NB4 (cell line): ENCODE data around the gene SERPING1.

Experiments used
- DNase-seq: peaks from one replicate; pipeline ENCODE4 v3.0.0; 2010; ENCODE audit warnings: low read depth
- H3K4me3 ChIP-seq: one replicate; pipeline ENCODE4 v1.5.1; 2011; ENCODE audit warnings: mild to moderate bottlenecking, low read depth, low read length, moderate library complexity
- MYC ChIP-seq: IDR thresholded peaks from 2 replicates; pipeline ENCODE4 v1.6.1; 2011; ENCODE audit warnings: low read depth, low read length
- POLR2A ChIP-seq: IDR thresholded peaks from 2 replicates; pipeline ENCODE4 v1.6.1; 2011; ENCODE audit warnings: mild to moderate bottlenecking; ENCODE audit not compliant: insufficient read length; ENCODE audit errors: extremely low read depth
- TF ChIP-seq, protein P1 (sequence below): IDR thresholded peaks from one replicate; pipeline ENCODE4 v1.5.1; 2012; ENCODE audit warnings: low read depth, low read length
- TF ChIP-seq, protein P2 (sequence below): IDR thresholded peaks from 2 replicates; pipeline ENCODE4 v1.6.1; 2011; ENCODE audit warnings: low read depth, low read length

Gene SERPING1

GRCh38 chr11:57597461-57597915, at the start of gene SERPING1:
Gene SERPING1, plus strand, starts transcription at chr11:57597685. Its CDS starts 586 bp downstream, at chr11:57598271.
- TF ChIP-seq, protein P1, sequence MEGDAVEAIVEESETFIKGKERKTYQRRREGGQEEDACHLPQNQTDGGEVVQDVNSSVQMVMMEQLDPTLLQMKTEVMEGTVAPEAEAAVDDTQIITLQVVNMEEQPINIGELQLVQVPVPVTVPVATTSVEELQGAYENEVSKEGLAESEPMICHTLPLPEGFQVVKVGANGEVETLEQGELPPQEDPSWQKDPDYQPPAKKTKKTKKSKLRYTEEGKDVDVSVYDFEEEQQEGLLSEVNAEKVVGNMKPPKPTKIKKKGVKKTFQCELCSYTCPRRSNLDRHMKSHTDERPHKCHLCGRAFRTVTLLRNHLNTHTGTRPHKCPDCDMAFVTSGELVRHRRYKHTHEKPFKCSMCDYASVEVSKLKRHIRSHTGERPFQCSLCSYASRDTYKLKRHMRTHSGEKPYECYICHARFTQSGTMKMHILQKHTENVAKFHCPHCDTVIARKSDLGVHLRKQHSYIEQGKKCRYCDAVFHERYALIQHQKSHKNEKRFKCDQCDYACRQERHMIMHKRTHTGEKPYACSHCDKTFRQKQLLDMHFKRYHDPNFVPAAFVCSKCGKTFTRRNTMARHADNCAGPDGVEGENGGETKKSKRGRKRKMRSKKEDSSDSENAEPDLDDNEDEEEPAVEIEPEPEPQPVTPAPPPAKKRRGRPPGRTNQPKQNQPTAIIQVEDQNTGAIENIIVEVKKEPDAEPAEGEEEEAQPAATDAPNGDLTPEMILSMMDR: no peak
- TF ChIP-seq POLR2A (no peak), MYC (no peak)
- DNase-seq: no peak
- H3K4me3 ChIP-seq: no peak within 1 kb of the TSS

- DNase-seq: peak; percentile 56
- TF ChIP-seq POLR2A (no peak), MYC (no peak)
- TF ChIP-seq, protein P1: no peak
- TF ChIP-seq, protein P2, sequence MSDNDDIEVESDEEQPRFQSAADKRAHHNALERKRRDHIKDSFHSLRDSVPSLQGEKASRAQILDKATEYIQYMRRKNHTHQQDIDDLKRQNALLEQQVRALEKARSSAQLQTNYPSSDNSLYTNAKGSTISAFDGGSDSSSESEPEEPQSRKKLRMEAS: no peak
- no peak overlapping the region for H3K4me3 ChIP-seq
Measured at GRCh38 chr11:57547854-57548377, 49.6 kb upstream of the SERPING1 start.

DNA sequence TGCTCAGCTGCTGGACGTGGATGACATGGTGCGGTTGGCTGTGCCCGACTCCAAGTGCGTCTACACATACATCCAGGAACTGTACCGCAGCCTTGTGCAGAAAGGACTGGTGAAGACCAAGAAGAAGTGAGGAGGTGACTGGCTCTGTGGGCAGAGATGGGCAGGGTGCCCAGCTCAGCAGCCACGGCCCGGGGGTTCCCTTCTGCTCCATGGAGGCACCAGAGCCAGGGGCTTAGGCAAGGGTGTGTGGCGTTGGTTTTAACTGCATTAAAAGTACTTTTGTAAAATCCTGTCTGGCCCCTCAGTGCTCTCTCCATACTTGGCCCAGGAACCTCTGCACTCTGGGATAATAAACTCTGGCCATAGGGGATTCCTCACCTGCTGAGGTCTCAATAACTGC, 47.5 kb upstream of the SERPING1 start:
- DNase-seq: no peak
- TF ChIP-seq, protein P1: no peak
- TF ChIP-seq, protein P2: no peak
- TF ChIP-seq MYC: no peak
- no peak for TF ChIP-seq POLR2A
- H3K4me3 ChIP-seq: no peak overlapping the region

DNA sequence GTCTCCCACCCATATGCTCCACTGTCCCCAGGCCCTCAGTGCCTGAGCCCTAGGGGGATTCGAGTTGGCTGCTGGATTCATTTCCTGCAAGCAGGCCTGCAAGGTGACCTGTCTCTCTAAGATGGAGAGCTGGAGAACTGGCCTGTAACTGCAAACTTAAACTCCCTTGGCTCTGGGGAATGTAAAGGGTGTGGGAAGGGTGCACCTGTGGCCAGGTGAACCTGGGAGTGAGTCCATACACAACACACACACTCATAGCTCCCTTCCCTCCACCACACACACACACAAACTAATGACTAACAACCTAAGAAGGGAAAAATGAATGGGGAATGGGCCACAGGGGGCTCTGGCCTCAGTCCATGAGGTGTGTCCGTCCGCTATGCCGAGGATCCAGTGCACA, 45.5 kb upstream of the SERPING1 start:
- DNase-seq: no peak
- TF ChIP-seq, protein P1: no peak
- TF ChIP-seq, protein P2: no peak
- TF ChIP-seq POLR2A (no peak), MYC (no peak)
- no peak overlapping the region for H3K4me3 ChIP-seq

GRCh38 chr11:57552479-57552878, 45.0 kb upstream of the SERPING1 start:
- no peak for DNase-seq
- TF ChIP-seq, protein P2: no peak
- TF ChIP-seq POLR2A (no peak), MYC (no peak)
- TF ChIP-seq, protein P1: no peak
- no peak overlapping the region for H3K4me3 ChIP-seq

DNA sequence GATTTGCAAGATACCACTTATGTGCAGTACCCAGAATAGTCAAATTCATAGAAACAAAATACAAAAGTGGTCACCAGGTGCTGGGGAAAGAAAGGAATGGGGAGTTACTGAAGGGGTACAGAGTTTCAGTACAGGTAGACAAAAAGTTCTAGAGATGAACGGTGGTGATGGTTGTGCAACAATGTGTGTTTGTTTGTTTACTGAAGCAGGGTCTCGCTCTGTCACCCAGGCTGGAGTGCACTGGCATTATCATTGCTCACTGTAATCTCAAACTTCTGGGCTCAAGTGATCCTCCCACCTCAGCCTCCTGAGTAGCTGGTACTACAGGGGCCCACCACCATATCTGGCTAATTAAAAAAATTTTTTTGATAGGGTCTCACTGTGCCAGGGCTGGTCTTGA, 42.1 kb upstream of the SERPING1 start:
- TF ChIP-seq, protein P1: no peak
- no peak for TF ChIP-seq POLR2A
- TF ChIP-seq, protein P2: no peak
- no peak for DNase-seq

More for the DNA sequence above, 42.1 kb upstream of the SERPING1 start:
- H3K4me3 ChIP-seq: no peak overlapping the region
